ENCODE results near the gene RPP25L. TPM values are rescaled to one million over a fixed set of nuclear protein-coding genes. Genes with fewer than 3 reads are reported as not detected.

RPP25L gene
- polyA plus RNA-seq, 1 experiment = 19.4 TPM

DNA sequence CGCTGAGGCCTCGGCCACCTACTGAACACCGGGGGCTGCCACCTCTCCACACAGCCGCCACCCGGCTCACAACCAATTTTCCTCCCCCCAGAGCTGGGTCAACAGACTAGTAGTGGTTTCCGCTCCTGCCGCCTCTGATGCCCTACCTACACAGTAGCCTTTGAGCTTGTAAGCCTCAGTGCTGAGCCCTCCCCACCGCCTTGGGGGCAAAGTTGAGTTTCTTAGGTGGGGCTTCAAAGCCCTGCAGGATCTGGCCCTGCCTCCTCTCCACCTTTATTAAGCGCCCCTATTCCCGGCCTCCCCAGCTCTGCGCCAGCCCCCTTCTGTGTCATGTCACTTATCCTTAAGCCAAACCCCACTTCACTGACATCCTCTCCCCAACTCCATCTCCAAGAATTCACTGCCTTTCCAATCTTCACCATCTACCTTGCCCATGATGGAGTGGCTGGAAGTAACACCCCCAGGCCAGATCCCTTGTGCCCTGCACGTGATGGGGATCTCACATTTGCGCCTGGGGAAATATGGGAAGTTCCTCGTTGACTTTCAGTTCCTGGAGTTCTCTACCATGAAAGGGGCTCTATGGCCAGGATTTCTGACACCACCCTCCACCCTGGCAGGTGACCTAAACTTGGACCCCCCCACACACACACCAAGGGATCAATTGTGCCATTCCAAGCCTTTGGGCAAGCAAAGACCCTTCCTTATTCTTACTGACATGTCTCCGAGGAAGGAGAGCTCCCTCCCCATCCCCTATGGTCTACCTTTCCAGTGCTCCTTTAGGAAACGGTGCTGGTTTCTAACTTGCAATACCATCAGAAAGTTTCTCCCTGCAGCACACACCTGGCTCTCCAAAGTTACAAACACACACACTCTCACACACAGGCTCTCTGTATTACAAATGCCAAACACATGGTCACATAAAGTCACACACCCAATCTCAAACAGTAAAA, 19.7 kb downstream of the RPP25L start:
- no peak for DNase-seq (ENCODE audit: low read depth, low spot score)
- CTCF ChIA-PET = interaction anchor here (0.5 to 3.6 kb wide), 41 partner anchors 8 to 304 kb away, joined by 3 to 110 read pairs (median 6); partner anchors contain the start of genes DCTN3 and GALT
- H3K4me3 ChIP-seq (ENCODE audit: low read depth, low read length) = no peak overlapping the region
- POLR2A ChIA-PET = interaction anchor here (1.9 kb wide), 1 partner anchor 44 kb away, joined by 4 read pairs; no protein-coding TSS in a partner anchor
- TF ChIP-seq, protein P1, sequence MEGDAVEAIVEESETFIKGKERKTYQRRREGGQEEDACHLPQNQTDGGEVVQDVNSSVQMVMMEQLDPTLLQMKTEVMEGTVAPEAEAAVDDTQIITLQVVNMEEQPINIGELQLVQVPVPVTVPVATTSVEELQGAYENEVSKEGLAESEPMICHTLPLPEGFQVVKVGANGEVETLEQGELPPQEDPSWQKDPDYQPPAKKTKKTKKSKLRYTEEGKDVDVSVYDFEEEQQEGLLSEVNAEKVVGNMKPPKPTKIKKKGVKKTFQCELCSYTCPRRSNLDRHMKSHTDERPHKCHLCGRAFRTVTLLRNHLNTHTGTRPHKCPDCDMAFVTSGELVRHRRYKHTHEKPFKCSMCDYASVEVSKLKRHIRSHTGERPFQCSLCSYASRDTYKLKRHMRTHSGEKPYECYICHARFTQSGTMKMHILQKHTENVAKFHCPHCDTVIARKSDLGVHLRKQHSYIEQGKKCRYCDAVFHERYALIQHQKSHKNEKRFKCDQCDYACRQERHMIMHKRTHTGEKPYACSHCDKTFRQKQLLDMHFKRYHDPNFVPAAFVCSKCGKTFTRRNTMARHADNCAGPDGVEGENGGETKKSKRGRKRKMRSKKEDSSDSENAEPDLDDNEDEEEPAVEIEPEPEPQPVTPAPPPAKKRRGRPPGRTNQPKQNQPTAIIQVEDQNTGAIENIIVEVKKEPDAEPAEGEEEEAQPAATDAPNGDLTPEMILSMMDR (IDR thresholded peaks at IDR 0.05; ENCODE audit: low read depth, low read length) = no peak
- peaks cover 78% of the 10 kb centered on the region for H3K27me3 ChIP-seq (ENCODE audit: control insufficient read depth, insufficient read depth, low read length)
- no peak overlapping the region for H3K27ac ChIP-seq (ENCODE audit: low read depth, low read length)
- H3K9me3 ChIP-seq (ENCODE audit: control insufficient read depth, insufficient read depth, low read length) = no peaks in the 10 kb centered on the region; the same call in 1 of the 2 replicates

DNA sequence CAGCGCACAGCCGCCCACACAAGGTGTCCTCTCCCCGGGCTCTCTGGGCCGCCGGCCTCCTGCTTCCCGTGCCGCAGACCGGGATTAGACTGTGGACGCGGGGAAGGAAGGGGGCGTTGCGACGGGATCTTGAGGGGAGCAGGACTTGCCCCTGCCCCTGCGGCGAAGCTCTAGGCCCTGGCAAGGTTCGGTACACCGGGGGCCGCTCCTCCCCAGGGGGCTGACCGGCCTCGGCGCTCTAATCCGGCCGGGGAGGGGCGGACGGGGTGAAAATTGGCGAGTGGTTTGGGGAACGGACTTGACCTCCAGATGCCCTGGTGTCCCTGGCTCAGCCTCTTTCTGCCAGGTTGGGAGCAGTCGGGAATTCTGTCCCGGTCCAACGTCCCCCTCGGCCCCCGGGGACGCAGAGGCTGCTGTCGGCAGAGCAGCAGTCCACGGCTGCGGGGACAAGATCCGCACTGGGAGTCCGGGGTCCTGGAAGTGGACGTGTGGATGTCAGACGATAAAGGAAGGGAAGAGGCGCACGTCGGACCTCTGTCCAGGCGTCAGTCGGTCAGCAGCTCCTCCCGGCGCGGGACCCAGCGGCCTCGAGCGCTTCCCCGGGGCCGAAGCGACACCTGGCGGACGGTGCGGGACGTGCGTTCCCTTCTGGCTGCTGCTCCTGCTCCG, 20.5 kb downstream of the RPP25L start:
- TF ChIP-seq, protein P1 (IDR thresholded peaks at IDR 0.05; ENCODE audit: low read depth, low read length) = peak; percentile 85
- CTCF ChIA-PET = interaction anchor here (0.5 to 3.6 kb wide), 46 partner anchors 8 to 259 kb away, joined by 3 to 110 read pairs (median 4); partner anchors contain the start of genes DCTN3 and GALT
- no peak overlapping the region for H3K27ac ChIP-seq (ENCODE audit: low read depth, low read length)
- POLR2A ChIA-PET = interaction anchor here (1.9 kb wide), 1 partner anchor 44 kb away, joined by 4 read pairs; no protein-coding TSS in a partner anchor
- DNase-seq (ENCODE audit: low read depth, low spot score) = peak; percentile 32
- no peak overlapping the region for H3K4me3 ChIP-seq (ENCODE audit: low read depth, low read length)
- H3K9me3 ChIP-seq (ENCODE audit: control insufficient read depth, insufficient read depth, low read length) = no peaks in the 10 kb centered on the region; the same call in 1 of the 2 replicates
- peaks cover 74% of the 10 kb centered on the region for H3K27me3 ChIP-seq (ENCODE audit: control insufficient read depth, insufficient read depth, low read length)

DNA sequence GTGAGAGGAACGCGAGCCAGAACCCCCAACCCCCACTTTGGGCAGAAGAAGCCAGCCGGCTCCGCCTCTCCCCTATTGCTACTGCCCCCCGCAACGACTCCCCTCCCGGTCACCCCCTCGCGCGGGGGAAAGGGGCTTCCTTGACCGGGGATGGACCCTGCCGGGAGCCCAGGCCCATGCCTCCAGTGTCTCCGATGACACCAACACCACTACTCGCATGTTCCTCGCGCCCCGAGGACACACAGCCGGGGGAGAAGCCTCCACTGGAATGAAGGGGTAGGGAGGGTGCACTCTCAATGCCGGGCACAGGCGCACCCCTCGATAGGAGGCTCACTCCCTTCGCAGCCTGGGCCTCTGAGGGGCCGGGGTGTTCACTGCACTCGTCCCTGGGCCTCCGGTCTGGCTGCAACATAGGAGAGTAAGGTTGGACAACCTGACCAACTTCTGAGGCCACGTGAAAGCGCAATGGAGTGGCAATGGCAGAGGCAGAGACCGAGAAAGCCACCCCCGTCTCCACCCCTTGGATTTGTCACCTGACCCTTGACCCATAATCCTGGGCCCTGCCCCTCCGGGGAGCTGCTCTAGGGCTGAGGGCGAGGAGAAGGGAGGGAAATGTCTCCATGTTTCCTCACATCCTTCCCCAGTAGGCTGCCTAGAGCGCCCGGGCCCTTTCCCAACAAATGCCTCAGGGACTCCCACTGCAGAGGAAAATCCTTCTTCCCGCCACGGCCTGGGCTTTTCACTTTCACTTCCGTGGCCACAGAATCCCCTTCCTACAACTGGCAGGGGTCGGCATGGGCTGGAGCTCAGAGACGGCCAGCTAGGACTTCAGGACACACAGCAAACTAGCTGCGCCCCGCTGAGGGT, 21.3 kb downstream of the RPP25L start:
- H3K9me3 ChIP-seq (ENCODE audit: control insufficient read depth, insufficient read depth, low read length) = no peaks in the 10 kb centered on the region; the same call in 1 of the 2 replicates
- ChIA-PET CTCF (interaction anchor here (0.9 to 3.6 kb wide), 17 partner anchors 11 to 231 kb away, joined by 3 to 110 read pairs (median 8); no protein-coding TSS in a partner anchor), POLR2A (interaction anchor here (1.9 kb wide), 1 partner anchor 43 kb away, joined by 4 read pairs; no protein-coding TSS in a partner anchor)
- H3K4me3 ChIP-seq (ENCODE audit: low read depth, low read length) = no peak overlapping the region
- no peak for DNase-seq (ENCODE audit: low read depth, low spot score)
- H3K27ac ChIP-seq (ENCODE audit: low read depth, low read length) = no peak overlapping the region
- H3K27me3 ChIP-seq (ENCODE audit: control insufficient read depth, insufficient read depth, low read length) = peaks cover 76% of the 10 kb centered on the region
- TF ChIP-seq, protein P1 (IDR thresholded peaks at IDR 0.05; ENCODE audit: low read depth, low read length) = no peak

DNA sequence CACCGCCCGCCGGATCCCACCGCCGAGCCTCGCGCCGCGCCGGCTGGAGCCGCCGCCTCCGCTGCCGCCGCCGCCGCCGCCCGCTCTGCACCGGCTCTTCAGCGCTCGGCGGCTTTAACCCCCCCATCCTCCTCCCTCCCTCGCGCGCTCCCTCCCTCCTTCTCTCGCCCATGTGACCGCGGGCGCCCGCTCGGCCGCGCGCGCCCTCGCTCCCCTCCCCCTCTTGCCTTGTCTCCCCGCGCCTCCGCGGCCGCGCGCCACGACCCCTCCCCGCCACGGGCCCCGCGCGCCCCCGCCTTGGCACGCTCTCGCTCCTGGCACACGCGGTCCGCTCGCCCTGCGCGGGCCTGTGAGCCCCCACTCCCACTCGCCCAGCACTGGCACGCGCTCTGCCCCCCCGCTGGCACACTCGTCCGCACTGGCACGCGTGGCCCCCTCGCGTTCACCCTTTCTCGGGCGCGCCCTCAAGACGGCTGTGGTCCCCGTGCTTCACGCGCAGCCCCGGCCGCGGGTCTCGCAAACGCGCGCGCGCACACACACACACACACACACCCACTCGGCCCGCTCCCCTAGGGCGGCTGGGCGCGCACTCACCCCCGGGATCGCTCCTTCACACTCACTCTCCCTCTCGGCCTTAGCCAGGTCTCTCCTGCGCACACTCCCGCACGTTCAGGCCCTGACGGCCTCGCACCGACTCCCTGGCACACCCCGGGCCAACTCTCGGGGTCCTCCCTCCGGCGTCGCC, 22.1 kb downstream of the RPP25L start, which contains the start of gene CNTFR:
Gene CNTFR (minus strand): TSS at position 89 of the 745 bp plus-strand sequence. CDS start 20,743 bp downstream, outside the sequence.
- POLR2A ChIA-PET = no interaction called here
- Histone ChIP-seq H3K27me3 (ENCODE audit: control insufficient read depth, insufficient read depth, low read length) (peaks cover 84% of the 10 kb centered on the region), H3K4me3 (ENCODE audit: low read depth, low read length) (no peak within 1 kb of the TSS; the same call in 1 of the 2 replicates), H3K9me3 (ENCODE audit: control insufficient read depth, insufficient read depth, low read length) (no peaks in the 10 kb centered on the region; the same call in 1 of the 2 replicates), H3K27ac (ENCODE audit: low read depth, low read length) (no peak within 1 kb of the TSS)
- DNase-seq (ENCODE audit: low read depth, low spot score) = no peak
- CTCF ChIA-PET = interaction anchor here (0.7 kb wide), 1 partner anchor 186 kb away, joined by 8 read pairs; no protein-coding TSS in a partner anchor
- TF ChIP-seq, protein P1 (IDR thresholded peaks at IDR 0.05; ENCODE audit: low read depth, low read length) = no peak
